GM21737 (cell line): ENCODE measurements around the gene IGF2BP2.
"Not testable (repeated sequence)": the region's sequence is repeated elsewhere in the genome, so short reads cannot be mapped to it uniquely, and the experiment has no call there.

Experiments
- ATAC-seq: cut with Tn5 transposase; IDR thresholded peaks from one replicate; pipeline ENCODE4 v1.9.1; 2021; ENCODE audit warnings: mild to moderate bottlenecking, moderate library complexity; ENCODE audit not compliant: unreplicated experiment

The IGF2BP2 gene

DNA sequence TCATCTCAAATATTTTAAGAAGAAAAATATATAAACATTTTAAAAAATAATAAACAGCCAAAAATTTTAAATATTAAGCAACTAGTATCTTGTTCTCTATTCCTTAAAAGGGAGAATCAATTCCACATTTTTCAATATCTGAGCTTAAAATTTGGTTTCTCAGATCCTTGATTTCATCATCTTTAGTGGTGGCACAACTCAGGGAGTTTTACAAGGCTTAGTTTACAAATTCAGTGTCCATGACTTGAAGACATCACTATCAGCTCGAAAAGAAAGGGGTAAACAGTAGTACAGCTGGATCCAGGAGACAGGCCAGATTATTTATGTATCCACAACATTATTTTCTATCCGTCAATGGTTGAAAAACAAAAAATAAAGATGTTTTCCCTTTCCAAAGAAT, 11.6 kb downstream of the IGF2BP2 start:
- no peak for ATAC-seq

- ATAC-seq = no peak
Observed at GRCh38 chr3:185807445-185808068, 17.3 kb downstream of the IGF2BP2 start.

DNA sequence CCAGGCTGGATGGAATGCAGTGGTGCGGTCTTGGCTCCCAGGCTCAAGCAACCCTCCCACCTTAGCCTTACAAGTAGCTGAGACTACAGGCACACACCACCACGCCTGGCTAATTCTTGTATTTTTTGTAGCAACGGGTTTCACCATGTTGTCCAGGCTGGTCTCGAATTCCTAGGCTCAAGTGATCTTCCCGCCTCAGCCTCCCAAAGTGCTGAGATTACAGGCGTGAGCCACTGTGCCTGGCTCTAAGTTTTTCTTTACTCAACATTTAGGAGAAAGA, 26.1 kb downstream of the IGF2BP2 start:
- ATAC-seq = not testable (repeated sequence)

GRCh38 chr3:185797993-185798830, 26.6 kb downstream of the IGF2BP2 start:
- no peak for ATAC-seq

- no peak for ATAC-seq
Observed at GRCh38 chr3:185797108-185797881, 27.5 kb downstream of the IGF2BP2 start.

- ATAC-seq = no peak
Observed at GRCh38 chr3:185796431-185797107, 28.3 kb downstream of the IGF2BP2 start.

DNA sequence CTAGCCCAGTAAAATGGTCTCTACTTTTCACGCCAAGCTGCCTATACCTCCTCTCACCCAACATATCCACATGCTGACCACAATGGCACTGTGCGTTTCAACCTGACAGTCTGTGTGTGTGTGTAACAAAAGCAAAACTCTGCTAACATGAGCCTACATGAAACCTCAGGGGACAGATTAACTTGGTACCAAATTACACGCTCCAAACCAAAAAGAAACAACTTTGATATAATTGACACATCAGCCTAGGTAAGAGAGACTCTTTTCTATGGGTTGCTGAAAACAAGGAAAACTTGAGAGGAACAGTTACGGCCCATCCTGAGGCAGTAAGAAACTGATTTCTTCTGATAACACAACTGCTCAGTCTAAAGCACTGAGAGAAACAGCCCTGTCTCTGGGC, 31.5 kb downstream of the IGF2BP2 start:
- ATAC-seq = no peak

DNA sequence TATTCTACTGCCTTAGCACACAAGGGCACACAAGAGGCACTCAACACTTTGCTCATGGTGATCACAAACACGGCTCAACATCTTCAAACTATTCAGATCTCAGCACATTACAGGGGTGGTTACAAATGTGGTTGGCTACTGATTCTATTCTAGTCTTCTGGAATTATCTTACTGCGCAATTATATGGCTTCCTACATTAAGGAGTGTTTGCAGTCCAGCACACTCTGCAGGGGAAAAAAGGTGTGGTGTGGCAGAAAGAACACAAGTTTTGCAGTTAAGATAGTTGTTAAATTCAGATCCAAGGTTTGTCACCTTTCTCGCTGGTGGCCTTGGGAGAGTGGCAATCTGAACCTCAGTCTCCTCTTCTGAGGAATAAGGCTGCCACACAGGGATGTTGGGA, 31.9 kb downstream of the IGF2BP2 start:
- ATAC-seq = no peak

DNA sequence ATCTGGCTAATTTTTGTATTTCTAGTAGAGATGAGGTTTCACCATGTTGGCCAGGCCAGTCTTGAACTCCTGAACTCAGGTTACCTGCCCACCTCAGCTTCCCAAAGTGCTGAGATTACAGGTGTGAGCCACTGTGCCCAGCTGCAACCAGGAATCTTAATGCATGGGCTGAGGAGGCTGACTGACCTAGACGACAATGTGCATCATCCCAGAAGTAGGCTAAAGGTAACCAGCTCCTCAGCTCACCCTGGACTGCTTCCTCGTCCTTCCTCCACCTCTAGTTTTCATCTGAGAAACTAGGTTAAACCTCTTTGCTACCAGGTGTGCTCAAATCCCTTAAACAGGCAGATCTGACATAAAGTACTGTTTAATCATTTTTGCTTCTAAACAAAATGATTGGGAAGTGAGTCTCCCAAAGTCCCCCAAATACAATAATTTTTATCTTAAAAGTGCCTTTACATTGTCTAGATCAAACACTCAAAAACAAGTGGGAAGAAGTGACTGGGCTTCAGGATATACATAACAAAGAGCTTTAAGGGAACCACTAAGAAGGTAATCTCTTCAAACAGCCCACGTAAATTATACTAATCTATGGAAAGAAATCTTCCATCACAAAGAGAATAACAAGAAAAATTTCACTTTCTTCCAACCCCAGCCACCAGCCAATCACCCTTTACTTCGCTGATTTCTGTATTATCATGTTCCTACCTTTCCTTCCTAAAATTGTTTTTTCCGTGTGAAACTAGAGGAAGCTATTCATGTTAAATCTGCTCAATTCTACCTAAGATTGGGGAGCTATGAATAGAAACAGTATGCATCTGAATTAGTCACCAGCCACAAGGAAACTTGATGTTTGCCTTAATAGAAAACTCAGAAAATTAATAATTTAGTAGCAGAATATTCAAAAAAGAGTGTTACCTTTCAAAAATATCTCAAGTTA, 34.7 kb downstream of the IGF2BP2 start:
- ATAC-seq = no peak

GRCh38 chr3:185789134-185789533, 35.7 kb downstream of the IGF2BP2 start:
- no peak for ATAC-seq

GRCh38 chr3:185788292-185788691, 36.5 kb downstream of the IGF2BP2 start:
- no peak for ATAC-seq

- ATAC-seq = no peak
Observed at GRCh38 chr3:185786956-185787877, 37.6 kb downstream of the IGF2BP2 start.

DNA sequence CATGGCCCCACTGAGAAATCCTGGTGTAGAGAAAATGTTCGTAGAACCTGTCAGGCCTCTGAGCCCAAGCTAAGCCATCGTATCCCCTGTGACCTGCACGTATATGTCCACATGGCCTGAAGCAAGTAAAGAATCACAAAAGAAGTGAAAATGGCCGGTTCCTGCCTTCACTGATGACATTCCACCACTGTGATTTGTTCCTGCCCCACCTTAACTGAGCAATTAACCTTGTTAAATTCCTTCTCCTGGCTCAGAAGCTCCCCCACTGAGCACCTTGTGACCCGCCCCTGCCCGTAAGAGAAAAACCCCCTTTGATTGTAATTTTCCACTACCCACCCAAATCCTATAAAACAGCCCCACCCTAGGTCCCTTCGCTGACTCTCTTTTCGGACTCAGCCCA, 38.6 kb downstream of the IGF2BP2 start:
- ATAC-seq = not testable (repeated sequence)

DNA sequence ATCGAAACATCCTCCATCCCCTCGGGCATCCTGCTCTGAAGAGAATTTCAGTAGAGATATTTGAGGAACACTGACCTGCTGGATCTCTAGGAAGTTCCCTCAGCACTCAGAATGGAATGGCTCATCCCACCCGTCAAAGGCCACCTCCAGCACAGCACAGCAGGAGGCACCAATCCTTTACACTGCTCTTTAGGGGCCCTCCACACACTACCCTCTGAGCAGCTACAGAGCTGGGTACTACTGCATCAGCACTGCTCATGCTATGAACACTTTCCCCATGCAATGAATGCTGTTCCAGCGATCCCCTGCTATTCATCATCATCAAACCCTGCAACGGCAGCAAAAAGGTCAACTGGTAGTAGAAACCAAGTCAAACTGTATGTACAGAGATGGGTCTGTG, 40.5 kb downstream of the IGF2BP2 start:
- no peak for ATAC-seq

DNA sequence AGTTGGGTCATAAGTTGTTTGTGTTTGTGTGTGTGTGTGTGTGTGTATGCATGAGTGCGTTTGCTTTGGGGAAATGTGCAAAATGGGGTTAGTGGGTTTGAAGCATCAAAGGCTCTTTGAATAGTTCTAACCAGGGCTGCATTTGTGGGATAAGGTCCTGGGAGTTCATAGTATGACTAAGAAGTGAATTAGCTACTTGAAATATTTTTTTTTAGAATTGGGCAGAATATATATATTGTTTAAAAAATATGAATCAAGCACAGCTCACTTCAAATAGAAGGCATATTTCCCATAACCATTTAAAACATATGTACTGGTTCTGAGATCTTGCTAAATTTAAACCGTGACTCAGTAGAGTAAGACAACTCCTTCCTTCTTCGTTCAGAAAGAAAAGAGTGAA, 43.1 kb downstream of the IGF2BP2 start:
- no peak for ATAC-seq

DNA sequence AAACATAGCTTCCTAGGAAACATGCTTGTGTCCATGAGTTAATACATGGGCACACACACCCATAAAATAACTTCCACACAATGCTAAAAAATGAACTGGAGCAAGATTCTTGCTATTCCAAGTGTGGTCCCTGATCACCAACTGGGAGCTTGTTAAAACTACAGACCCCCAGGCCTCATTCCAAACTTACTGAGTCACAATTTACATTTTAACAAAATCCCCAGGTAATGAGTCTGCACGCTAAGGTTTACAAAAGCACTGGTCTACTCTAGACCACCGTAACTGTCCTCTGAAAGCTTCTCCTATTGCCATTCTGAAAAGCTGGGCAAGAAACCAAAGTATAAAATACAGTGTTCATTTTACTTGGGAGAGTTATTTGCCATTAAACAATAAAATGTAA, 45.4 kb downstream of the IGF2BP2 start:
- no peak for ATAC-seq

DNA sequence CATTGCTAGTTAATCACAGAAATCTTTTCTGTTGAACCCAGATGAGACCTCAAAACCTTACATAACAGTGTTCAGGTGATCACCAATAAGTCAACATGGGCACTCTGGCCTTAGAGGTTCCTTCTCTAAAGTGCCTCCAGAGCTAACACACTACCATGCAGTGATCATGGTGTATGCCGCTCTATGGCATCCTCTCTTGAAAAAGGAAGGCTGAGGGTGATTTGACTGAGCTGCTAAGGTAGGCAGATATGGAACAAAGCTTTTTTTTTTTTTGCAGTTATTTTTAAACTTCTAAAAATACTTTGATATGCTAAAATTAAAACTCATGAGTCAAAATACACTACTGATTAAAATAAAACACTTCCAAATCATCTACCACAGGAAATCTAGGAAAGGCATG, 46.0 kb downstream of the IGF2BP2 start:
- no peak for ATAC-seq

DNA sequence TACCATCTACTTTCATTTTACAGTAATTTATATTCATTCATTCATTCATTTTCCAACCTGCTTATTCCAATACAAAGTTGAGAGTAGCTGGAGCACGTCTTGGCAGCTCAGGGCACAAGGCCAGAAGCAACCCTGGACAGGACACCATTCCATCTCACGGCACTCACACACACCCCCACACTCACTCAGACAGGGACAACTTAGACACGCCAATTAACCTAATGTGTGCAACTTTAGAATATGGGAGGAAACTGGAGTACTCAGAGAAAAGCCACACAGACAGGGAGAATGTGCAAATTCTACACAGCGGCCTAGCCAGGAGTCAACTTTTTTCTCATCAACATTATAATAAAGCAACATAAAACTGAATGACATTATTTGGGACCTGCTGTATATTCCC, 46.7 kb downstream of the IGF2BP2 start:
- ATAC-seq = no peak

DNA sequence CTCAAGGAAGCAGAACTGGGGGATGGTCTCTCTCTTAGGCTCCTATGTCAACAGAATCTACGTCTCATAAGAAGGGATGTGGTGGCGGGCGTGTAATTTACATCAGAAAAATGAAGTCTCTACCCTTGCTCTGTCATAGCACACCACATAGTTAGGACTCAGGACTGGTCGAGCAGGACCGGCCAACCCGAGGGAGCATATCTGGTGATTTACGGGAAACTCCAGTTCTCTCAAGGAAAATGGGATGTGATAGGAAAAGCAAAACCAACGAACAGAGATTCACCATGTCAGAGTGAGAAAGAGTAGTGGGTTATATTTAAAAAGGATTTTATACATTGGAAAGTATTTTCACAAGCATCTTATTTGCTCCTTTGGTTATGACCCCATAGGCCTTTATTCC, 54.7 kb downstream of the IGF2BP2 start:
- no peak for ATAC-seq
